Right kidney (tissue), 1 donor: ENCODE results near the gene AFF2.

Experiments
- DNase-seq: peaks from one replicate; pipeline ENCODE4 v3.0.0-alpha.2; 2016

AFF2 gene

GRCh38 chrX:148755111-148755510, 254.7 kb downstream of the AFF2 start:
- DNase-seq, result no peak

- no peak for DNase-seq
These were observed 263.5 kb downstream of the AFF2 start for GRCh38 chrX:148763896-148764295.

GRCh38 chrX:148768296-148768695, 267.9 kb downstream of the AFF2 start:
- no peak for DNase-seq

- no peak for DNase-seq
These were observed 271.0 kb downstream of the AFF2 start for GRCh38 chrX:148771440-148771839.

- DNase-seq, result no peak
These were observed 273.9 kb downstream of the AFF2 start for GRCh38 chrX:148774276-148774675.

- DNase-seq, result no peak
These were observed 283.7 kb downstream of the AFF2 start for GRCh38 chrX:148784137-148784536.

- DNase-seq, result no peak
These were observed 284.4 kb downstream of the AFF2 start for GRCh38 chrX:148784856-148785255.

- no peak for DNase-seq
These were observed 284.8 kb downstream of the AFF2 start for GRCh38 chrX:148785256-148785655.

GRCh38 chrX:148788449-148788848, 288.0 kb downstream of the AFF2 start:
- DNase-seq, result no peak

GRCh38 chrX:148794350-148794749, 293.9 kb downstream of the AFF2 start:
- no peak for DNase-seq

GRCh38 chrX:148804579-148805355, 304.4 kb downstream of the AFF2 start:
- no peak for DNase-seq

- no peak for DNase-seq
These were observed 305.9 kb downstream of the AFF2 start for GRCh38 chrX:148806145-148806870.

GRCh38 chrX:148808833-148809232, 308.4 kb downstream of the AFF2 start:
- DNase-seq, result no peak

- DNase-seq, result no peak
These were observed 310.8 kb downstream of the AFF2 start for GRCh38 chrX:148811236-148811635.

GRCh38 chrX:148813422-148813821, 313.0 kb downstream of the AFF2 start:
- no peak for DNase-seq

- DNase-seq, result no peak
These were observed 313.6 kb downstream of the AFF2 start for GRCh38 chrX:148813967-148814366.

GRCh38 chrX:148815218-148815961, 315.0 kb downstream of the AFF2 start:
- no peak for DNase-seq

GRCh38 chrX:148823986-148824385, 323.6 kb downstream of the AFF2 start:
- DNase-seq, result no peak

- DNase-seq, result no peak
These were observed 325.3 kb downstream of the AFF2 start for GRCh38 chrX:148825696-148826095.

- no peak for DNase-seq
These were observed 336.3 kb downstream of the AFF2 start for GRCh38 chrX:148836741-148837140.

GRCh38 chrX:148850631-148851030, 350.2 kb downstream of the AFF2 start:
- DNase-seq, result no peak

GRCh38 chrX:148854306-148854705, 353.9 kb downstream of the AFF2 start:
- DNase-seq, result no peak

- DNase-seq, result no peak
These were observed 356.1 kb downstream of the AFF2 start for GRCh38 chrX:148856505-148856904.
